GM12878 (cell line): Measurements from ENCODE around the gene C11orf97.

Experiments used
- CUX1 ChIP-seq: IDR thresholded peaks from 2 replicates; pipeline ENCODE4 v1.6.1; 2012; ENCODE audit warnings: improper control_type of control experiment, low read depth, low read length; ENCODE audit not compliant: insufficient replicate concordance
- EP300 ChIP-seq, 2 experiments: fragments of 150-350 bp in 1 of 2; IDR thresholded peaks; 2 replicates each; pipeline ENCODE4 v1.6.1; 2011 to 2012; ENCODE audit warnings: low read depth in 2 of 2, low read length in 2 of 2, borderline replicate concordance in 1 of 2, improper control_type of control experiment in 1 of 2, inconsistent platforms in 1 of 2; ENCODE audit not compliant: control insufficient read depth in 1 of 2
- EZH2 ChIP-seq: IDR thresholded peaks from 2 replicates; pipeline ENCODE4 v1.6.1; 2012; ENCODE audit warnings: low read depth, mild to moderate bottlenecking, control low read depth, inconsistent platforms, low read length, borderline replicate concordance; ENCODE audit not compliant: control insufficient read depth
- NR2C2 ChIP-seq: IDR thresholded peaks from 2 replicates; pipeline ENCODE4 v1.6.1; 2011; ENCODE audit warnings: borderline replicate concordance, low read depth; ENCODE audit not compliant: control insufficient read depth, insufficient read length
- PML ChIP-seq: IDR thresholded peaks from 2 replicates; pipeline ENCODE4 v1.6.1; 2012; ENCODE audit warnings: low read length, inconsistent platforms
- POLR2A ChIP-seq: IDR thresholded peaks from 2 replicates; pipeline ENCODE4 v1.6.1; 2011; ENCODE audit warnings: low read depth, mild to moderate bottlenecking, low read length
- RCOR1 ChIP-seq: conservative IDR thresholded peaks from 2 replicates; pipeline ENCODE4 v1.6.1; 2012; ENCODE audit warnings: low read depth, low read length, improper control_type of control experiment
- RFX5 ChIP-seq: IDR thresholded peaks from 2 replicates; pipeline ENCODE4 v1.6.1; 2011; ENCODE audit warnings: low read depth, low read length, improper control_type of control experiment
- TF ChIP-seq, protein P1 (sequence below): IDR thresholded peaks from 2 replicates; pipeline ENCODE4 v1.6.1; 2011; ENCODE audit warnings: mild to moderate bottlenecking, low read depth, low read length, moderate library complexity; ENCODE audit not compliant: insufficient replicate concordance
- TF ChIP-seq, protein P2 (sequence below), 3 experiments: IDR thresholded peaks in 2 of 3; conservative IDR thresholded peaks in 1 of 3; 2 replicates each; pipeline ENCODE4 v1.5.1; 2011; ENCODE audit warnings: low read depth in 3 of 3, low read length in 3 of 3, mild to moderate bottlenecking in 3 of 3, control low read depth in 2 of 3, moderate library complexity in 2 of 3, inconsistent platforms in 1 of 3, mixed read lengths in 1 of 3; ENCODE audit not compliant: control insufficient read depth in 2 of 3, insufficient read depth in 1 of 3; ENCODE audit errors: extremely low read depth in 1 of 3

- no peak for TF ChIP-seq EP300 (IDR thresholded peaks at IDR 0.05; ENCODE audit: borderline replicate concordance in 1 of 2, control insufficient read depth in 1 of 2, low read depth in 2 of 2, low read length in 2 of 2)
- TF ChIP-seq NR2C2: no peak
- TF ChIP-seq EZH2: no peak
- TF ChIP-seq, protein P1, sequence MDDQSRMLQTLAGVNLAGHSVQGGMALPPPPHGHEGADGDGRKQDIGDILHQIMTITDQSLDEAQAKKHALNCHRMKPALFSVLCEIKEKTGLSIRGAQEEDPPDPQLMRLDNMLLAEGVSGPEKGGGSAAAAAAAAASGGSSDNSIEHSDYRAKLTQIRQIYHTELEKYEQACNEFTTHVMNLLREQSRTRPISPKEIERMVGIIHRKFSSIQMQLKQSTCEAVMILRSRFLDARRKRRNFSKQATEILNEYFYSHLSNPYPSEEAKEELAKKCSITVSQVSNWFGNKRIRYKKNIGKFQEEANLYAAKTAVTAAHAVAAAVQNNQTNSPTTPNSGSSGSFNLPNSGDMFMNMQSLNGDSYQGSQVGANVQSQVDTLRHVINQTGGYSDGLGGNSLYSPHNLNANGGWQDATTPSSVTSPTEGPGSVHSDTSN: no peak
- no peak for TF ChIP-seq RFX5
- TF ChIP-seq, protein P2, sequence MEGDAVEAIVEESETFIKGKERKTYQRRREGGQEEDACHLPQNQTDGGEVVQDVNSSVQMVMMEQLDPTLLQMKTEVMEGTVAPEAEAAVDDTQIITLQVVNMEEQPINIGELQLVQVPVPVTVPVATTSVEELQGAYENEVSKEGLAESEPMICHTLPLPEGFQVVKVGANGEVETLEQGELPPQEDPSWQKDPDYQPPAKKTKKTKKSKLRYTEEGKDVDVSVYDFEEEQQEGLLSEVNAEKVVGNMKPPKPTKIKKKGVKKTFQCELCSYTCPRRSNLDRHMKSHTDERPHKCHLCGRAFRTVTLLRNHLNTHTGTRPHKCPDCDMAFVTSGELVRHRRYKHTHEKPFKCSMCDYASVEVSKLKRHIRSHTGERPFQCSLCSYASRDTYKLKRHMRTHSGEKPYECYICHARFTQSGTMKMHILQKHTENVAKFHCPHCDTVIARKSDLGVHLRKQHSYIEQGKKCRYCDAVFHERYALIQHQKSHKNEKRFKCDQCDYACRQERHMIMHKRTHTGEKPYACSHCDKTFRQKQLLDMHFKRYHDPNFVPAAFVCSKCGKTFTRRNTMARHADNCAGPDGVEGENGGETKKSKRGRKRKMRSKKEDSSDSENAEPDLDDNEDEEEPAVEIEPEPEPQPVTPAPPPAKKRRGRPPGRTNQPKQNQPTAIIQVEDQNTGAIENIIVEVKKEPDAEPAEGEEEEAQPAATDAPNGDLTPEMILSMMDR (IDR thresholded peaks at IDR 0.05 in 2 of 3, conservative IDR thresholded peaks at IDR 0.05 in 1 of 3; ENCODE audit: control insufficient read depth in 2 of 3, extremely low read depth in 1 of 3, insufficient read depth in 1 of 3, low read depth in 3 of 3, low read length in 3 of 3): no peak
- no peak for TF ChIP-seq PML
- no peak for TF ChIP-seq POLR2A
- no peak for TF ChIP-seq RCOR1
- TF ChIP-seq CUX1: no peak
Observed at GRCh38 chr11:94557992-94558391, 45.7 kb downstream of the C11orf97 start.
